ENCODE measurements around the gene PAPSS2.
"Not testable (repeated sequence)": the region's sequence is repeated elsewhere in the genome, so short reads cannot be mapped to it uniquely, and the experiment has no call there.

PAPSS2 gene

GRCh38 chr10:87659571-87660483, at the start of gene PAPSS2:
Gene PAPSS2 (plus strand): TSS chr10:87659878. CDS start chr10:87659982, 104 bp downstream.
- DNase-seq, result no peak

- DNase-seq, result not testable (repeated sequence)
Measured at GRCh38 chr10:87611341-87611740, 48.3 kb upstream of the PAPSS2 start.

DNA sequence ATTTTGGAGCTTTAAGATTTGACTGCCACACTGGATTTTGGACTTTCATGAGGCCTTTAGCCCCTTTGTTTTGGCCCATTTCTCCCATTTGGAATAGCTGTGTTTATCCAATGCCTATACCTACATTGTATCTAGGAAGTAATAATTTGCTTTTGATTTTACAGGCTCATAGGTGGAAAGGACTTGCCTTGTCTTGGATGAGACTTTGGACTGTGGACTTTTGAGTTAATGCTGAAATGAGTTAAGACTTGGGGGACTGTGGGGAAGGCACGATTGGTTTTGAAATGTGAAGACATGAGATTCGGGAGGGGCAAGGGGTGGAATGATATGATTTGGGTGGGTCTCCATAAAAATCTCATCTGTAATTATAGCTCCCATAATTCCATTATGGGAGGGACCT, 47.6 kb upstream of the PAPSS2 start:
- DNase-seq, result no peak

GRCh38 chr10:87613751-87614150, 45.9 kb upstream of the PAPSS2 start:
- DNase-seq, result no peak

DNA sequence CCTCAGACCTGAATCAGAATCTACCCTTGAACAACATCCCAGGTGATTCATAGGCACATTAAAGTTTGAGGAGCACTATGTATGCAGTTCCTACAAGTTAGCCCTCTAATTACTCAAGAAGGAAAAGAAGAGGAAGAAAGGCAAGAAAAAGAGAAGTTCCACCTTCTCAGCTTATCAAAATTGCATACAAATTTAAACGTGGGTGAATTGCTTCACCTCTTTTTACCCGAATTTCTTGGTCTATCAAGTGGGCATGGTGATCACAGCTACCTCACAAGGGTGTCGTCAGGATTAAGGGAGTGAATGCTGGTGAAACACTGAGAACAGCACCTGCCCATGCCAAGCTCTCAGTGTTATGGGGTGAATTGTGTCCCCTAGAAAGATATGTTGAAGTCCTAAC, 43.8 kb upstream of the PAPSS2 start:
- DNase-seq, result peak; percentile 8

- DNase-seq, result no peak
Measured at GRCh38 chr10:87617503-87617902, 42.2 kb upstream of the PAPSS2 start.

- DNase-seq, result no peak
Measured at GRCh38 chr10:87618566-87619423, 40.9 kb upstream of the PAPSS2 start.

DNA sequence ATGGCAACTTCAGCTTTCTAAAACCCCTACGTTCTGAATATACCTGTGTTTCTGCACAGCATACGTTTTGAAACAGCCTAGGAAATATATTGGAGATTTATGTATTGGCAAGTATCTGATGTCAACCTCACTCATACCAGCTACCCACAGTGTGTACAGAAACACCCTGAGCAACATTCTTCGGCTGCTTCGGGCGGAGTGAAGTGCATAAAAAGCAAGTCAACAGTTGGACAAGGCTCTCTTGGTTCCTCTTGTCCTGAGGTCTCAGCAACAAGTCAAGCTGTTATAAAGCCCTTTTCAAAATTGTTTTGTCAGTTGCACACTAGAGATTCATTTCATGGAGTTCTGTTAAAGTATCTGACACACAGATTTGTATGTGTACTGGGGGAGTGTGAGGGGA, 40.0 kb upstream of the PAPSS2 start:
- no peak for DNase-seq

DNA sequence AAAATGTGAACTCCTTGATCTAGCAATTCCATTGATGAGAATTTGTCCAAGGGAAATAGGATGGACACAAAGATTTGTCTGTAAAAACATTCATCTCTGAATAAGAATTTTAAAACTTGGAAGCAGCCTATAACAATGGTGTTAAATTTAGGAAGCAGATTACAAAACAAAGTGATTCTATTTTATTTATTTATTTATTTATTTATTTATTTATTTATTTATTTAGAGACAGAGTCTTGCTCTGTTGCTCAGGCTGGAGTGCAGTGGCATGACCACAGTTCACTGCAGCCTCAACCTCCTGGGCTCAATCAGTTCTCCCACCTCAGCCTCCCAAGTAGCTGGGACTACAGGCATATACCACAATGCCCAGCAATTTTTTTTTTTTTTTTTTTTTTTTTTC, 38.2 kb upstream of the PAPSS2 start:
- not testable (repeated sequence) for DNase-seq

DNA sequence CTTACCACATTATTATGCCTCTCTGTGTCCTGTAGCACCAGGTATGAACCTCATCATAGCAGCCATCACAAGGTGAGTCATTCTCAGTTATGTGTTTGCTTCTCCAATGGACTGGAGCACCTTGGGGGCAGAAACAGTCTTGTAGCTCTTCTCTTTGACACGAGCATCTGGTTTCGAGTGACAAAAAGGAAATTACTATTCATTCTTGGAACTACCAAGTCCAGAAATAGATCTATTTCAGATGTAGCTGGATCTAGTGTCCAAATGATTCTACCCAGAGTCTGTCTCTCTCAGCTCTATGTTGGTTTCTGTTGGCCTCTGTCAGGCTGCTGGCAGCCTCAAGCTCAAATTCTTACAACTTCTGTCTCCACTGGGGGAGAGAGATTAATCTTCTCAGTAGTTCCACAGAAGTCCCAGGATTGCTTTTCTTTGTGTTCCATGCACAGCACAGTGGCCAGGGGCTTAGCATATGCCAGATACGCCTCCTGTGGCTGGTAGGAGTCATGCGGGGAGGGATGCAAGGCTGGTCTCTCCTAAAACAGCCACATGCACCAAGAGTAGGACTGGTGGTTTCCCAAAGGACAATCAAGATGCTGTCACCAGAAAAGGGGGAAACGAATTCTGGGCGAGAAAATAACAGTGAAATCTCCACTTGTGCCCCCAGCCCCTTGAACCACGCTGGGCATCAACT, 37.2 kb upstream of the PAPSS2 start:
- no peak for DNase-seq

- no peak for DNase-seq
Measured at GRCh38 chr10:87623191-87623590, 36.5 kb upstream of the PAPSS2 start.

GRCh38 chr10:87625661-87626060, 34.0 kb upstream of the PAPSS2 start:
- DNase-seq, result no peak

DNA sequence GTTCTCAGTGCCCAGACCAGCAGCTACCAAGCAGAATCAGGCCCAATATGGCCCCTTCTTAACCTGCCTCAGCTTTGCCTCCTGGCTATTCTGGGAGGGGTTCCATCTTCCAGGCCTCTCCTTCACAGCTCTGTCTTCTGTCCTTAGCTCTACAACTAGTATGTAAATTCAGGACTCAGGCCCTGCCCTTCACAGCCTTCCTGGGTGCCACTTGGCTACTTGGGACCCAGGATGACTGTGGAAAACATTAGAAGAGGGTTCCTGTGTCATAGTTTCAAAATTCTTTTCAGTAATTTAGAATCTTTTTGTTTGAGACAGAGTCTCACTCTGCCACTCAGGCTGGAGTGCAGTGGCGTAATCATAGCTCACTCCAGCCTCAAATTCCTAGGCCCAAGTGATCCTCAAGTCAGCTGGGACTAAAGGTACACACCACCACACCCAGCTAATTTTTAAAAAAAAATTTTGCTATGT, 33.2 kb upstream of the PAPSS2 start:
- DNase-seq, result no peak

DNA sequence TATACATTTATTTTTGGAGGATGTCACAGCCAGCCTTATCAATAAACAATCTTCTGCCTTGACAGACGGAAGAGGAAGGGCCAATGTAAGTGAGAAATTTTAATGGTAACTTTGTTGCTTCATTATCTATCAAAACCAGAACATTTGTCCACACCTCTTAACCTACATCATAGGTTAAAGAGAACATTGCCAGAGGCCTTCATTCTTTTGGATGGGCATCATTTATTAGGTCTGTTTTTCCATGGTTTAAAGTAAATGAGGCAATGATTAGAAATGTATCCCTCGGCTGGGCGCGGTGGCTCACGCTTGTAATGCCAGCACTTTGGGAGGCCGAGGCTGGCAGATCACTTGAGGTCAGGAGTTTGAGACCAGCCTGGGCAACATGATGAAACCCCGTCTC, 29.5 kb upstream of the PAPSS2 start:
- no peak for DNase-seq

GRCh38 chr10:87632454-87632853, 27.2 kb upstream of the PAPSS2 start:
- no peak for DNase-seq

GRCh38 chr10:87634311-87634710, 25.4 kb upstream of the PAPSS2 start:
- DNase-seq, result no peak

GRCh38 chr10:87635498-87636312, 24.0 kb upstream of the PAPSS2 start:
- DNase-seq, result no peak

- no peak for DNase-seq
Measured at GRCh38 chr10:87636313-87636915, 23.3 kb upstream of the PAPSS2 start.

DNA sequence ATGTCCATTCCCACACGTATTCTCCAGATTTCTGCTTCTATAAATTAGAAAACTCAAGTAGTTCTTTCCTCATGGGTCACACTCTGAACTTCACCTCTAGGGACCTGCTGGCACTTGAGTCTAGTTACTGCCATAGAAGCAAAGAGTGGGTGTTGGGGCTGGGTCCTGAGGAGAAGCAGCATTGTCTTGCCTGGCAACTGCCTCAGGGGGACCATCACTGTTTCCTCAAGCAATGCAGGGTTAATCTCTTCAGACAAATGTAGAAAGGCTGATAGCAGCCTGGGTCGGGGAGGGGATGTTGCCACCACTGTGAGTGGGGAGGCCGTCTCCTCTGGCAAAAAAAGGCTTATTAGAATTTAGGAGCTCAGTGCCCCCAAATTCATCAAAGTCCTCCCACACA, 20.2 kb upstream of the PAPSS2 start:
- DNase-seq, result no peak

DNA sequence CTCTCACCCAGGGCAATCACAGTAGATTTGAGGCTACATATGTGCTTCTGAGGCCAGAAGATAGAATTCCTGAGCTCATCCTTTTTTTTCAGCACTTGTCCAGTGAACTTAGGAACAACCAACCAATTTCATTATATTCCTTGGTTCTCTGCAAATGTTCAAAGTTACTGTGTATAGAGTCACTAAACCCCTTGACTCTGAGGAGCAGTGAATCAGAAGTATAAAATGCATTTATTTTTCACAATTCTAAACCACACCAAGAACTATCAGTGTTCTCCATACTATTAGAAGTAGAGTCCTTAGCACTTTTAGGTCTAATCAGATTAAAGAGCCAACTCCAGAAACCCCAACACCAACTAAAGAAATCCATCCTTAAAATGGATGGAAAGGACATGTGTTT, 19.6 kb upstream of the PAPSS2 start:
- DNase-seq, result no peak

- no peak for DNase-seq
Measured at GRCh38 chr10:87642486-87642885, 17.2 kb upstream of the PAPSS2 start.

DNA sequence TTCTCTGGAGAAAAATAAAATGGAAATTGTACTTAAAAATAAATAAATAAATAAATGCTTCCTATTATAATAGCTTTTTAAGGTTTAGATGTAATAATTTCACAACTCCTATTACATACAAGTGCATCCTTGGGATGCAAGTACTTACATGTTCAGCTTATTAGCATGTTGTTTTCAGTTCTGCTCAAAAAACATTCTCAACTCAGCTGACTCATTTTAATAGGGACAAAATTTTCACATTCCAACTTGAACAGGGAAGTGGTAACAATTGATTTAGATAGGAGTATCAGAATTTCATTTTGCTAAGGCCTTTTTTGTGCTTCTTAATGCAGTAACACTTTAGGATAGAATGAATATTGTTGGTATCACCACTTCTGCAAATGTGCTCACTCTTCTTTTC, 16.7 kb upstream of the PAPSS2 start:
- no peak for DNase-seq

Measured in GF-D8 (cell line).